ENCODE results near the gene USP37. TPM values are rescaled to one million over a fixed set of nuclear protein-coding genes. Genes with fewer than 3 reads are reported as not detected.

The USP37 gene
- total RNA-seq, 1 donor from 2014 or later: 25.5 TPM

GRCh38 chr2:218585541-218585940, 17.4 kb upstream of the USP37 start:
- Mint-ChIP-seq H3K9me3 (ENCODE audit: low read depth) (no peaks in the 10 kb centered on the region), H3K36me3 (ENCODE audit: insufficient read depth) (peaks cover 14% of the 10 kb centered on the region), H3K4me3 (ENCODE audit: low read depth) (no peak overlapping the region), H3K4me1 (ENCODE audit: low read depth) (no peaks in the 10 kb centered on the region), H3K27ac (no peak overlapping the region), H3K27me3 (no peaks in the 10 kb centered on the region)
- no peak for TF ChIP-seq CTCF (IDR thresholded peaks at IDR 0.05; ENCODE audit: unreplicated experiment)
- no peak for DNase-seq (ENCODE audit: low spot score, unreplicated experiment)

DNA sequence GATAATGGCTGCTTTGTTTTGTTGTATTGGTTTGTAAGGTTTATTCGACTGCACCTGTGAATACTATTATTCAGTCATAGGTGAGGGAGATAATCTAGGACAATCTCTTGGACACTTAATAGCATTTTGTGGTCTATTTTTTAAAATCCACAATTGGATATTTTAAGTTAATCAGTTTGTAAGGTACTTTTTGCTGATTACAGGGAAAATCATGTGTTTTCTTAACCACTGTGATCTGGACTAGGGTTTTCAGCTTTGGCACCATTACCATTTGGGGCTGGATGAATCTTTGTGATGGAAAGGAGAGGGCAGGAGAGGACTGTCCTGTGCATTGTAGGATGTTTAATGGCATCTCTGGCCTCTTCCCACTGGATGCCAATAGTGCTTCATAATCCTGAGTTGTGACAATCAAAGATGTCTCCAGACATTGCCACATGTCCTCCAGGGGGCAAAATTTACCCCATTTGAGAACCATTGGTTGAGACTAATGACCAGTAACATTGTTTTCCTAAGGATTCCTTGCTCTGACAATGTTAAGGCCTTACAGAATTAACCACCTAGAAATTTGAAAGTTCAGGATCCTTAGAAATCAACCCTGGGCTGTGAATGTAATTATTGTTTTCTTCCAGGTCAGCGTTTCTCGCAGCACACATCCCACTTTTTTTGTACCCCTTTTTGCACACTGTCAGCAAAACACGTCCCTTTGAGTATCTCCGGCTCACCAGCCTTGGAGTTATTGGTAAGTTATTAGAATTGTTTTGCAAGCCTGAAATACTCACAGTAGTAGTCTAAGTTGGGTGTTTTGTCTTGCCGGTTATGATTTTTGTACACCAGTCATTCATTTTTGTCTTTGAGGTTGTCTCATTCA, 16.1 kb upstream of the USP37 start:
- no peak overlapping the region for H3K27ac Mint-ChIP-seq
- H3K4me1 Mint-ChIP-seq (ENCODE audit: low read depth): no peaks in the 10 kb centered on the region
- H3K4me3 Mint-ChIP-seq (ENCODE audit: low read depth): no peak overlapping the region
- TF ChIP-seq CTCF (IDR thresholded peaks at IDR 0.05; ENCODE audit: unreplicated experiment): no peak
- peaks cover 17% of the 10 kb centered on the region for H3K36me3 Mint-ChIP-seq (ENCODE audit: insufficient read depth)
- DNase-seq (ENCODE audit: low spot score, unreplicated experiment): no peak
- H3K27me3 Mint-ChIP-seq: no peaks in the 10 kb centered on the region
- H3K9me3 Mint-ChIP-seq (ENCODE audit: low read depth): no peaks in the 10 kb centered on the region

DNA sequence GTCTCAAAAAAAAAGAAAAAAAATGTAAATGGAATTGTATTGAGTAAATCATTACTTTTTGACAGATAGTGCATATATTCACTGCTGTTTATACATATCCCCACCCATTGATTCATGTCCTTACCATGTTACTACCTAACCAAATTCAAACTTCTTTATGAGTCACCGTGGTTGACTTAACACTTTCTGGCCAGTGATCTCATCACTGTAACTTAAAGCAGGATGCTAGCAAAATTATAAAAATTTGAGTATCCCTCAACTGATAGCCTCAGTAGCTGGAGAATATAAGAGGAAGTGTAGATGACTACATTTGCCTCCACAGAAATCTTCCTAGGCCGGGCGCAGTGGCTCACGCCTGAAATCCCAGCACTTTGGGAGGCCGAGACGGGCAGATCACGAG, 13.9 kb upstream of the USP37 start:
- peak overlapping the region; percentile 3 for H3K27ac Mint-ChIP-seq
- no peak for DNase-seq (ENCODE audit: low spot score, unreplicated experiment)
- no peak for TF ChIP-seq CTCF (IDR thresholded peaks at IDR 0.05; ENCODE audit: unreplicated experiment)
- H3K36me3 Mint-ChIP-seq (ENCODE audit: insufficient read depth): peaks cover 15% of the 10 kb centered on the region
- H3K4me3 Mint-ChIP-seq (ENCODE audit: low read depth): no peak overlapping the region
- H3K4me1 Mint-ChIP-seq (ENCODE audit: low read depth): no peaks in the 10 kb centered on the region
- no peaks in the 10 kb centered on the region for H3K27me3 Mint-ChIP-seq
- no peaks in the 10 kb centered on the region for H3K9me3 Mint-ChIP-seq (ENCODE audit: low read depth)

- H3K27ac Mint-ChIP-seq: peak overlapping the region; percentile 1
- H3K9me3 Mint-ChIP-seq (ENCODE audit: low read depth): no peaks in the 10 kb centered on the region
- no peak for TF ChIP-seq CTCF (IDR thresholded peaks at IDR 0.05; ENCODE audit: unreplicated experiment)
- H3K36me3 Mint-ChIP-seq (ENCODE audit: insufficient read depth): peaks cover 7% of the 10 kb centered on the region
- DNase-seq (ENCODE audit: low spot score, unreplicated experiment): no peak
- H3K27me3 Mint-ChIP-seq: no peaks in the 10 kb centered on the region
- H3K4me1 Mint-ChIP-seq (ENCODE audit: low read depth): no peaks in the 10 kb centered on the region
- H3K4me3 Mint-ChIP-seq (ENCODE audit: low read depth): no peak overlapping the region
Measured at GRCh38 chr2:218578272-218578877, 10.2 kb upstream of the USP37 start.

- Mint-ChIP-seq H3K27me3 (no peaks in the 10 kb centered on the region), H3K4me3 (ENCODE audit: low read depth) (no peak overlapping the region), H3K36me3 (ENCODE audit: insufficient read depth) (peaks cover 7% of the 10 kb centered on the region), H3K4me1 (ENCODE audit: low read depth) (no peaks in the 10 kb centered on the region), H3K9me3 (ENCODE audit: low read depth) (no peaks in the 10 kb centered on the region), H3K27ac (no peak overlapping the region)
- TF ChIP-seq CTCF (IDR thresholded peaks at IDR 0.05; ENCODE audit: unreplicated experiment): no peak
- DNase-seq (ENCODE audit: low spot score, unreplicated experiment): no peak
Measured at GRCh38 chr2:218577482-218578220, 9.5 kb upstream of the USP37 start.

All from progenitor cell of endocrine pancreas (in vitro differentiated cells).